ENCODE data around the gene CHIT1.

Gene CHIT1

GRCh38 chr1:203216274-203217138 is 13.0 kb downstream of the CHIT1 start:
- no peak overlapping the region for H3K4me3 ChIP-seq (ENCODE audit: low read length)
- TF ChIP-seq ZNF274 (IDR thresholded peaks at IDR 0.05; ENCODE audit: low read depth, low read length), result no peak

- TF ChIP-seq ZNF274 (IDR thresholded peaks at IDR 0.05; ENCODE audit: low read depth, low read length), result no peak
- no peak overlapping the region for H3K4me3 ChIP-seq (ENCODE audit: low read length)
Observed at GRCh38 chr1:203215573-203215972, 13.9 kb downstream of the CHIT1 start.

- no peak for TF ChIP-seq ZNF274 (IDR thresholded peaks at IDR 0.05; ENCODE audit: low read depth, low read length)
- no peak overlapping the region for H3K4me3 ChIP-seq (ENCODE audit: low read length)
Observed at GRCh38 chr1:203214871-203215270, 14.6 kb downstream of the CHIT1 start.

- no peak overlapping the region for H3K4me3 ChIP-seq (ENCODE audit: low read length)
- TF ChIP-seq ZNF274 (IDR thresholded peaks at IDR 0.05; ENCODE audit: low read depth, low read length), result no peak
Observed at GRCh38 chr1:203213126-203213525, 16.3 kb downstream of the CHIT1 start.

GRCh38 chr1:203211812-203212211 is 17.7 kb downstream of the CHIT1 start:
- no peak overlapping the region for H3K4me3 ChIP-seq (ENCODE audit: low read length)
- no peak for TF ChIP-seq ZNF274 (IDR thresholded peaks at IDR 0.05; ENCODE audit: low read depth, low read length)

GRCh38 chr1:203210988-203211387 is 18.5 kb downstream of the CHIT1 start:
- H3K4me3 ChIP-seq (ENCODE audit: low read length), result no peak overlapping the region
- TF ChIP-seq ZNF274 (IDR thresholded peaks at IDR 0.05; ENCODE audit: low read depth, low read length), result no peak

GRCh38 chr1:203210350-203210749 is 19.1 kb downstream of the CHIT1 start:
- TF ChIP-seq ZNF274 (IDR thresholded peaks at IDR 0.05; ENCODE audit: low read depth, low read length), result no peak
- H3K4me3 ChIP-seq (ENCODE audit: low read length), result no peak overlapping the region

GRCh38 chr1:203208181-203208580 is 21.3 kb downstream of the CHIT1 start:
- H3K4me3 ChIP-seq (ENCODE audit: low read length), result no peak overlapping the region
- no peak for TF ChIP-seq ZNF274 (IDR thresholded peaks at IDR 0.05; ENCODE audit: low read depth, low read length)

- H3K4me3 ChIP-seq (ENCODE audit: low read length), result no peak overlapping the region
- TF ChIP-seq ZNF274 (IDR thresholded peaks at IDR 0.05; ENCODE audit: low read depth, low read length), result no peak
Observed at GRCh38 chr1:203207751-203208150, 21.7 kb downstream of the CHIT1 start.

- H3K4me3 ChIP-seq (ENCODE audit: low read length), result no peak overlapping the region
- no peak for TF ChIP-seq ZNF274 (IDR thresholded peaks at IDR 0.05; ENCODE audit: low read depth, low read length)
Observed at GRCh38 chr1:203206129-203206687, 23.3 kb downstream of the CHIT1 start.

GRCh38 chr1:203204756-203205155 is 24.7 kb downstream of the CHIT1 start:
- TF ChIP-seq ZNF274 (IDR thresholded peaks at IDR 0.05; ENCODE audit: low read depth, low read length), result no peak
- H3K4me3 ChIP-seq (ENCODE audit: low read length), result no peak overlapping the region

GRCh38 chr1:203202431-203203245 is 26.8 kb downstream of the CHIT1 start:
- no peak overlapping the region for H3K4me3 ChIP-seq (ENCODE audit: low read length)
- no peak for TF ChIP-seq ZNF274 (IDR thresholded peaks at IDR 0.05; ENCODE audit: low read depth, low read length)

- no peak for TF ChIP-seq ZNF274 (IDR thresholded peaks at IDR 0.05; ENCODE audit: low read depth, low read length)
- H3K4me3 ChIP-seq (ENCODE audit: low read length), result no peak overlapping the region
Observed at GRCh38 chr1:203201516-203202205, 27.8 kb downstream of the CHIT1 start.

- TF ChIP-seq ZNF274 (IDR thresholded peaks at IDR 0.05; ENCODE audit: low read depth, low read length), result no peak
- H3K4me3 ChIP-seq (ENCODE audit: low read length), result no peak overlapping the region
Observed at GRCh38 chr1:203200916-203201315, 28.6 kb downstream of the CHIT1 start.

Measured in GM08714 (cell line).